Activated naive CD4-positive, alpha-beta T cell treated with anti-CD3 and anti-CD28 coated beads for 36 hours (primary cell): Measurements from ENCODE around the gene CLDN19. TPM values are rescaled to one million over a fixed set of nuclear protein-coding genes. Genes with fewer than 3 reads are reported as not detected.

Experiments used
- CTCF ChIA-PET: fragments of 350-600 bp; sonication (Branson Sonifier 250); formaldehyde crosslinking; loops from one replicate; lab custom pipeline; 2021; ENCODE audit warnings: antibody characterized with exemption; lab: Charles Lee
- DNase-seq: peaks from one replicate; pipeline ENCODE4 v3.0.0-alpha.2; 2020
- H3K27ac Mint-ChIP-seq: one replicate; pipeline ENCODE4 v1.8.0; 2021; ENCODE audit warnings: mild to moderate bottlenecking, mixed read lengths
- H3K27me3 Mint-ChIP-seq: one replicate; pipeline ENCODE4 v1.8.0; 2021; ENCODE audit warnings: low read depth, mixed read lengths
- H3K36me3 Mint-ChIP-seq: one replicate; pipeline ENCODE4 v1.8.0; 2021; ENCODE audit warnings: low read depth, mixed read lengths
- H3K4me1 Mint-ChIP-seq: one replicate; pipeline ENCODE4 v1.8.0; 2021; ENCODE audit warnings: low read depth, mixed read lengths
- H3K4me3 Mint-ChIP-seq: one replicate; pipeline ENCODE4 v1.8.0; 2021; ENCODE audit warnings: mild to moderate bottlenecking, moderate library complexity, mixed read lengths
- H3K9me3 Mint-ChIP-seq: one replicate; pipeline ENCODE4 v1.8.0; 2021; ENCODE audit warnings: mixed read lengths
- intact Hi-C: fragments of 100-400 bp; cut with micrococcal nuclease; formaldehyde crosslinking; loops from one replicate; pipeline ENCODE4 v1.15.1; 2023
- total RNA-seq, 2 experiments: library from RNA; stranded (reverse); gene quantifications; one replicate each; pipeline ENCODE4 v1.2.3, GENCODE V29; 2021

Gene CLDN19
- total RNA-seq, 2 experiments from 2014 or later = not detected

- peaks cover 4% of the 10 kb centered on the region for H3K36me3 Mint-ChIP-seq
- H3K9me3 Mint-ChIP-seq = no peaks in the 10 kb centered on the region
- CTCF ChIA-PET = interaction anchor here (1.2 kb wide), 1 partner anchor 166 kb away, joined by 3 read pairs; no protein-coding TSS in a partner anchor
- H3K4me3 Mint-ChIP-seq = no peak overlapping the region
- no peaks in the 10 kb centered on the region for H3K4me1 Mint-ChIP-seq
- no peaks in the 10 kb centered on the region for H3K27me3 Mint-ChIP-seq
- intact Hi-C loops = no loop called here
- no peak for DNase-seq
- H3K27ac Mint-ChIP-seq = no peak overlapping the region
These were observed 4.0 kb upstream of the CLDN19 start for GRCh38 chr1:42744148-42744413.

DNA sequence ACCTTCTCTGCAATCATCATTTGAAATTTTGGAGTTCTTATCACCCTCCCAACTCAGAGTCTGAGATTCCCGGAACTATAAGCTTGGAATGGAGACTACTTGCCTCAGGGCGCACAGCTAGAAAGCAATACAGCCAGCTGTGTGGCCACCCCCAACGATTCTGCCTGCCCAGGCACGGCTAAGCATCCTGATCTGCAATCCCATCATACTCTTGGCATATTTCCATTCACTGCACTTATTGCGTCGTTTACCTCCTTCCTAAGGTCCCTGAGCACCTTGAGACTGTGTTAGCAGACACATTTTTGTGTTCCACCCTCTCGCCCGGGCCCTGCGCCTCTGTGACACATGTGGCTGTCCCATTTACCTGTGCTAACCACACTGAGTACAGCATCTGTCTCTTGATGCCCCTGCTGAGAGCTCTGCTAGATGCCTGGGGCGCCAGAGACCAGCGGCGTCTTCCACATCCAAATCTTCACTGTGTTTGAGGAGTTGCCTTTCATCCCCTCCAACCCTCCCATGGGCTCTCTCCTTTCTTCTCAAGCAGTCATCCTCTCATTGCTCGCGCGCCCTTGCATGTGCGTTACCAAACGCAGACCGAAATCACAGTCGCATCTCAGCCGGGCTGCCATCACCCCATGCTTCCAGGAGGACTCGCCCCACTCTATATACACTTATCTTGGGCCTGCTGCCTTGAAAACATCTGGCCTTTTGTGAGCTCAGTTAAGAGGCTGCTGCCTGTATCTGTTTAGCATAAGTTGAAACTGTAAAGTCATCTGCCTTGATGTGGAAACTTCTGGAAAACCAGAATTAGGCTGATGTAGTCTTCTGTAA lies 3.5 kb upstream of the CLDN19 start:
- CTCF ChIA-PET = interaction anchor here (1.2 kb wide), 1 partner anchor 165 kb away, joined by 3 read pairs; no protein-coding TSS in a partner anchor
- no peaks in the 10 kb centered on the region for H3K27me3 Mint-ChIP-seq
- H3K4me1 Mint-ChIP-seq = no peaks in the 10 kb centered on the region
- DNase-seq = no peak
- H3K9me3 Mint-ChIP-seq = no peaks in the 10 kb centered on the region
- intact Hi-C loops = no loop called here
- H3K27ac Mint-ChIP-seq = no peak overlapping the region
- no peak overlapping the region for H3K4me3 Mint-ChIP-seq
- H3K36me3 Mint-ChIP-seq = no peaks in the 10 kb centered on the region

- no peak overlapping the region for H3K4me3 Mint-ChIP-seq
- intact Hi-C loops = no loop called here
- CTCF ChIA-PET = interaction anchor here (1.2 kb wide), 1 partner anchor 164 kb away, joined by 3 read pairs; no protein-coding TSS in a partner anchor
These were observed 2.7 kb upstream of the CLDN19 start for GRCh38 chr1:42742617-42743316.

DNA sequence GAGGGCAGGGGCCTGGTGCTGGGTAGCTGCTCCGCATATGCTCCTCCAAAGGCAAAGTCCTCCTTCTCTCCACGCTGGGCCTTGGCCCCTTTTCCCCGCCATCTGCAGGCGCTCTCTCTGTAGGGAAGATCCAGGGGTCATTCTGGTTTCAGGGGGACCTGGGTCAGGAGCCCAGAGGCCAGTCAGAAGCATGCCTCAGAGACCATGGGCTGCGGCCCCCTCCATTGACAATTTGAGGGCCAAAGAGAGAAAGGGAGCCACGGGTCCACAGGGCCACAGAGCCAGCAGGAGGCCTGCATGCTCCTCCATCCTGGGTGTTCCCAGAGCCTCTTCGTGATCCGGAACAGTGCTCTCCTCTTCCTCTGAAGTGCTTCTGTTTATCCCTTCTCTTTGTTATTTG lies 2.1 kb upstream of the CLDN19 start:
- H3K27me3 Mint-ChIP-seq = no peaks in the 10 kb centered on the region
- H3K4me1 Mint-ChIP-seq = peaks cover 3% of the 10 kb centered on the region
- intact Hi-C loops = no loop called here
- H3K36me3 Mint-ChIP-seq = no peaks in the 10 kb centered on the region
- no peak for DNase-seq
- H3K4me3 Mint-ChIP-seq = no peak overlapping the region
- CTCF ChIA-PET = no interaction called here
- H3K9me3 Mint-ChIP-seq = no peaks in the 10 kb centered on the region
- H3K27ac Mint-ChIP-seq = no peak overlapping the region

More at GRCh38 chr1:42742617-42743316, 2.7 kb upstream of the CLDN19 start:
- H3K4me1 Mint-ChIP-seq = no peaks in the 10 kb centered on the region
- no peaks in the 10 kb centered on the region for H3K36me3 Mint-ChIP-seq
- no peaks in the 10 kb centered on the region for H3K27me3 Mint-ChIP-seq
- H3K27ac Mint-ChIP-seq = no peak overlapping the region
- no peak for DNase-seq
- no peaks in the 10 kb centered on the region for H3K9me3 Mint-ChIP-seq

GRCh38 chr1:42741706-42742105 lies 1.7 kb upstream of the CLDN19 start:
- no peaks in the 10 kb centered on the region for H3K9me3 Mint-ChIP-seq
- CTCF ChIA-PET = no interaction called here

GRCh38 chr1:42740851-42741580 lies 980 bp upstream of the CLDN19 start:
- Mint-ChIP-seq H3K4me1 (peaks cover 8% of the 10 kb centered on the region), H3K4me3 (no peak overlapping the region), H3K9me3 (no peaks in the 10 kb centered on the region), H3K27me3 (no peaks in the 10 kb centered on the region), H3K36me3 (no peaks in the 10 kb centered on the region), H3K27ac (no peak overlapping the region)
- DNase-seq = no peak
- intact Hi-C loops = no loop called here
- CTCF ChIA-PET = no interaction called here

More at GRCh38 chr1:42741706-42742105, 1.7 kb upstream of the CLDN19 start:
- peaks cover 7% of the 10 kb centered on the region for H3K4me1 Mint-ChIP-seq
- no peaks in the 10 kb centered on the region for H3K36me3 Mint-ChIP-seq
- no peak overlapping the region for H3K27ac Mint-ChIP-seq
- no peak for DNase-seq
- H3K27me3 Mint-ChIP-seq = no peaks in the 10 kb centered on the region
- intact Hi-C loops = no loop called here
- H3K4me3 Mint-ChIP-seq = no peak overlapping the region

DNA sequence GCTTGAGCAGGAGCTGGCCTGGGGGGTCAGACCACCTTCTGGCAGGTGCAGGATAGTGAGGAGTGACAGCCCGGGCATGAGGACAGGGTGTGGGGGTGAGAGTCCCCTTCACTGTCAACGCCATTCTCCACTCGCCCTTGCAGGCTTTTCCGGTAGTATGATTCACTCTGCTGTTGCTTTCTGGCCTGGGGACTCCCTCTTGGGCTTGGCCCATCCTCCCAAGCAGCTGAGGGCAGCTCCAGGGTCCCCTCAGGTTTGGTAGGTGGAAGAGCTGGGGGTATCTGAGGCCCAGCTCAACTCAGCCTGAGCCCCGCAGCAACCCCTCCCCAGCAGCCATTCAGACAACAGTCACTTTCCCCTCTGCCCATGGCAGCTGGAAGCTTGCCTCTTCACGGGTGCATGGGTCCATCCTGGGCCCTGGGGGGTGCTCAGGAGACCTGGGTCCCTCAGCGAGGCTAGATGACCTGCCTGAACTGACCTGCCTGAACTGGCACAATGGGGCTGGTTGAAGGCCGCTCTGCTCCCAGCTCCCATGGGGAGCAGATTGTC lies 1.3 kb downstream of the CLDN19 start:
- CTCF ChIA-PET = interaction anchor here (1.4 kb wide), 1 partner anchor 8 kb away, joined by 5 read pairs; no protein-coding TSS in a partner anchor
- Mint-ChIP-seq H3K36me3 (no peaks in the 10 kb centered on the region), H3K27me3 (no peaks in the 10 kb centered on the region), H3K27ac (no peak overlapping the region), H3K4me1 (peaks cover 8% of the 10 kb centered on the region), H3K4me3 (no peak overlapping the region), H3K9me3 (no peaks in the 10 kb centered on the region)
- intact Hi-C loops = no loop called here
- no peak for DNase-seq

DNA sequence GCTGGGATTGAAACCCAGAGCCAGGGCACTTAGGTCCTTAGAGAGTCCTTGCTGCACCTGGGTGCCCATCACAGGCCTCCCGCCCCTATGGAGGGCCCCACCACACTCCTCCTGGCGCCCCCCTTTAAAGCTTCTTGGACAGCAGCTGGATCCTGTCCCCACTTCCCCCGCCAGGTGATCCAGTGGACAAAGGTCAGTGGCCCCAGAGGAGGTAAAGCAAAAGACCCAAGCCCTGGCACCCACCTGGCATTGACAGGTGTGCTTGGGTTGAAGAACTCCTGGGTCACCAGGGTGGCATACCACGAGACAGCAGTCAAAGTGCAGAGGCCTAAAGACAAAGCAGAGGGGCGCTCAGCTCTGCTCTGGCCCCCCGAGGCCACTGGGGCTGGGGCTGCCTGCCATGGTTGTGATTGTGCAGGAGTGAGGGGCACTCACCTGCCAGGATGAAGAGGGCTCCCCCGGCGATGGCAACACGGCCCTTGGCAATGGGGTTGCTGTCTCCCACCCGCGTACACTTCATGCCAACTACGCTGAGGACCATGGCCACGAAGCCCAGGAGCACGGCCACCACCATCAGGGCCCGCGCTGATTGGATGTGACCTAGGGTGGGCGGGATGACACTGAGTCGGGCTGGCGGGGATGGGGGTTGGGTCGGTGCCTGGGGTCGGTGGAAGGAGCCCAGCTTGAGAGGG lies 1.9 kb downstream of the CLDN19 start:
- Mint-ChIP-seq H3K9me3 (no peaks in the 10 kb centered on the region), H3K4me1 (peaks cover 8% of the 10 kb centered on the region), H3K4me3 (no peak overlapping the region), H3K27me3 (no peaks in the 10 kb centered on the region), H3K36me3 (no peaks in the 10 kb centered on the region), H3K27ac (no peak overlapping the region)
- CTCF ChIA-PET = interaction anchor here (1.4 kb wide), 2 partner anchors 9 to 28 kb away, joined by 4 to 5 read pairs; partner anchors contain the start of gene P3H1
- intact Hi-C loops = no loop called here
- no peak for DNase-seq

DNA sequence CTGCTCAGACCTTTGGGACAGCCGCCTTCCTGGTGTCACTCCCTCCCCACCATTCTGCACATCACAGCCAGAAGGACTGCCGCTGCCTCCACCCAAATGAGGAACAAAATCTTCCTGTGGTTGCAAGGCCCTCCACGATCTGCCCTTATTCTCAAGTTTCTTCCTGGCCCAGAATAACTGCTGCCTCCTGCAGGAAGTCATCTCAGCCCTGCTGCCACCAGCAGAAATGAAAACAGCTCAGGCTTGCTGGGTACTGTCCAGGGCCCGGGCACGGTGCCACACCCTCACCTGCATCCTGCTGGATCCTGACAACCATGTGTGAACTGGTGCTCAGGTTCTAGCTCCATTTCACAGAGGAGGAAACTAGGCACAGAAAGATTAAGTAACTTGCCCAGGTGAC lies 2.8 kb downstream of the CLDN19 start:
- no peaks in the 10 kb centered on the region for H3K27me3 Mint-ChIP-seq
- H3K4me3 Mint-ChIP-seq = no peak overlapping the region
- H3K27ac Mint-ChIP-seq = no peak overlapping the region
- no peaks in the 10 kb centered on the region for H3K9me3 Mint-ChIP-seq
- CTCF ChIA-PET = interaction anchor here (0.8 to 1.4 kb wide), 2 partner anchors 10 to 29 kb away, joined by 3 to 4 read pairs; partner anchors contain the start of gene P3H1
- no peak for DNase-seq
- H3K4me1 Mint-ChIP-seq = peaks cover 8% of the 10 kb centered on the region
- no peaks in the 10 kb centered on the region for H3K36me3 Mint-ChIP-seq
- intact Hi-C loops = no loop called here

GRCh38 chr1:42736571-42737200 lies 3.4 kb downstream of the CLDN19 start:
- no peak overlapping the region for H3K4me3 Mint-ChIP-seq
- CTCF ChIA-PET = interaction anchor here (0.8 to 1.7 kb wide), 3 partner anchors 10 to 30 kb away, joined by 3 to 6 read pairs (median 4); partner anchors contain the start of gene P3H1
- DNase-seq = no peak
- H3K4me1 Mint-ChIP-seq = peaks cover 8% of the 10 kb centered on the region
- no peaks in the 10 kb centered on the region for H3K27me3 Mint-ChIP-seq
- H3K27ac Mint-ChIP-seq = no peak overlapping the region
- no peaks in the 10 kb centered on the region for H3K36me3 Mint-ChIP-seq
- intact Hi-C loops = no loop called here
- no peaks in the 10 kb centered on the region for H3K9me3 Mint-ChIP-seq

DNA sequence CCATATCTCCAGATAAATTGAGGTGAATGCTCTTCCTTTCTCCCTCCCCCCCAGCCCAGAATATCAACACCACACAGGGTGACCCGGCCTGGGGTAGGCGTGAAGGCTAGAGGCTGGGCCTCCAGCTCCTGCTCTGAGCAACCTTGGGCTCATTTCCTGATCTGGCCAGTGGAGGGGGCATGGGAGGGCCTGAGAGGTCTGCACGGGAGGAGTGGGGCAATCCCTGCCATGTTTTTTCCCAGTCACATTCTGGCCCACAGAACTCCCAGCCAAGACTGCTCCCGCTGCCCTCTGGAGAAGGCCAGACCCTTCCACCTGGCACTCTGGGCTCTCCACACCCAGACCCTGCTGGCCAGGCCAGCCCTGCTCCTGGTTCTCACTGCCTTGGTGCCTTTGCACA lies 3.9 kb downstream of the CLDN19 start:
- Mint-ChIP-seq H3K9me3 (no peaks in the 10 kb centered on the region), H3K27ac (no peak overlapping the region), H3K27me3 (no peaks in the 10 kb centered on the region), H3K4me1 (peaks cover 8% of the 10 kb centered on the region), H3K36me3 (no peaks in the 10 kb centered on the region), H3K4me3 (no peak overlapping the region)
- CTCF ChIA-PET = interaction anchor here (0.5 to 1.7 kb wide), 3 partner anchors 10 to 226 kb away, joined by 3 to 6 read pairs (median 3); no protein-coding TSS in a partner anchor
- no peak for DNase-seq
- intact Hi-C loops = no loop called here
